GM18511 (cell line): ENCODE measurements around the gene HSD17B11.
"Not testable (repeated sequence)": the region's sequence is repeated elsewhere in the genome, so short reads cannot be mapped to it uniquely, and the experiment has no call there.

Source experiments
- ATAC-seq: cut with Tn5 transposase; IDR thresholded peaks from one replicate; pipeline ENCODE4 v1.9.1; 2021; ENCODE audit warnings: mild to moderate bottlenecking, moderate library complexity; ENCODE audit not compliant: unreplicated experiment

The HSD17B11 gene

GRCh38 chr4:87406462-87406861 lies 15.5 kb upstream of the HSD17B11 start:
- ATAC-seq, result peak; percentile 87

GRCh38 chr4:87405211-87405820 lies 14.3 kb upstream of the HSD17B11 start:
- ATAC-seq, result no peak

GRCh38 chr4:87403732-87404131 lies 12.7 kb upstream of the HSD17B11 start:
- ATAC-seq, result not testable (repeated sequence)

- no peak for ATAC-seq
Measured at GRCh38 chr4:87399954-87400353, 9.0 kb upstream of the HSD17B11 start.

GRCh38 chr4:87399148-87399547 lies 8.2 kb upstream of the HSD17B11 start:
- no peak for ATAC-seq

GRCh38 chr4:87395851-87396250 lies 4.9 kb upstream of the HSD17B11 start:
- not testable (repeated sequence) for ATAC-seq

GRCh38 chr4:87395073-87395472 lies 4.1 kb upstream of the HSD17B11 start:
- ATAC-seq, result not testable (repeated sequence)

GRCh38 chr4:87392183-87392582 lies 1.2 kb upstream of the HSD17B11 start:
- ATAC-seq, result no peak

- ATAC-seq, result peak; percentile 16
Measured at GRCh38 chr4:87391576-87392054, 627 bp upstream of the HSD17B11 start.

- ATAC-seq, result peak; percentile 14
Measured at GRCh38 chr4:87390551-87390890, 467 bp downstream of the HSD17B11 start.

- ATAC-seq, result not testable (repeated sequence)
Measured at GRCh38 chr4:87390055-87390454, 933 bp downstream of the HSD17B11 start.

GRCh38 chr4:87388901-87389300 lies 2.1 kb downstream of the HSD17B11 start:
- no peak for ATAC-seq

GRCh38 chr4:87387237-87387636 lies 3.8 kb downstream of the HSD17B11 start:
- no peak for ATAC-seq

- ATAC-seq, result not testable (repeated sequence)
Measured at GRCh38 chr4:87384466-87385132, 6.4 kb downstream of the HSD17B11 start.

GRCh38 chr4:87382931-87383330 lies 8.1 kb downstream of the HSD17B11 start:
- ATAC-seq, result no peak

GRCh38 chr4:87382116-87382515 lies 8.9 kb downstream of the HSD17B11 start:
- ATAC-seq, result no peak

- ATAC-seq, result peak; percentile 60
Measured at GRCh38 chr4:87377816-87378215, 13.2 kb downstream of the HSD17B11 start.

GRCh38 chr4:87375719-87376291 lies 15.2 kb downstream of the HSD17B11 start:
- peak; percentile 63 for ATAC-seq

- ATAC-seq, result no peak
Measured at GRCh38 chr4:87370068-87370467, 20.9 kb downstream of the HSD17B11 start.

- no peak for ATAC-seq
Measured at GRCh38 chr4:87366521-87367162, 24.3 kb downstream of the HSD17B11 start.

- no peak for ATAC-seq
Measured at GRCh38 chr4:87365348-87365747, 25.6 kb downstream of the HSD17B11 start.

- no peak for ATAC-seq
Measured at GRCh38 chr4:87363552-87363951, 27.4 kb downstream of the HSD17B11 start.
